Measurements from ENCODE around the gene ADIPOR2. TPM values are rescaled to one million over a fixed set of nuclear protein-coding genes. Genes with fewer than 3 reads are reported as not detected.

ADIPOR2 gene
- total and polyA plus RNA-seq, 4 donors = 26.6 to 68.3 (median 41.7) TPM

GRCh38 chr12:1716215-1716862 lies 25.5 kb downstream of the ADIPOR2 start:
- no peak for DNase-seq (ENCODE audit: low spot score)
- WGBS = 53% methylated on average over 3 of the region's 3 CpGs
- H3K9me3 ChIP-seq (ENCODE audit: control insufficient read depth in 4 of 4, low read length in 3 of 4) = no peaks in the 10 kb centered on the region
- H3K4me3 ChIP-seq (ENCODE audit: low read depth in 1 of 3, low read length in 3 of 3) = no peak overlapping the region
- H3K9ac ChIP-seq (ENCODE audit: low read depth in 1 of 2, low read length in 2 of 2) = no peak overlapping the region
- no peaks in the 10 kb centered on the region for H3K27me3 ChIP-seq (ENCODE audit: control insufficient read depth in 4 of 4, insufficient read depth in 4 of 4, low read length in 3 of 4)
- TF ChIP-seq FOXA2 (IDR thresholded peaks at IDR 0.05) (no peak), GABPA (IDR thresholded peaks at IDR 0.05 in 1 of 2, conservative IDR thresholded peaks at IDR 0.05 in 1 of 2) (no peak), CTCF (IDR thresholded peaks at IDR 0.05; ENCODE audit: low read depth, low read length, missing input control) (no peak), HNF4G (IDR thresholded peaks at IDR 0.05) (no peak), RXRA (IDR thresholded peaks at IDR 0.05) (no peak), JUND (IDR thresholded peaks at IDR 0.05) (no peak), TAF1 (conservative IDR thresholded peaks at IDR 0.05) (no peak), FOXA1 (IDR thresholded peaks at IDR 0.05) (no peak), NR2F2 (IDR thresholded peaks at IDR 0.05) (no peak), RAD21 (IDR thresholded peaks at IDR 0.05) (no peak), YY1 (IDR thresholded peaks at IDR 0.05) (no peak), ATF3 (IDR thresholded peaks at IDR 0.05) (no peak), REST (IDR thresholded peaks at IDR 0.05) (no peak)
- H3K27ac ChIP-seq (ENCODE audit: low read depth in 1 of 2, low read length in 2 of 2) = peak overlapping the region; percentile 8 to 45
- H3K36me3 ChIP-seq (ENCODE audit: control insufficient read depth in 4 of 4, insufficient read depth in 3 of 4, low read depth in 1 of 4, low read length in 3 of 4) = no peaks in the 10 kb centered on the region
- peaks cover 9 to 85% (median 58%) of the 10 kb centered on the region in 4 donors for H3K4me1 ChIP-seq (ENCODE audit: control insufficient read depth in 4 of 4, insufficient read depth in 4 of 4, low read length in 3 of 4)

- no peak overlapping the region for H3K9ac ChIP-seq (ENCODE audit: low read depth in 1 of 2, low read length in 2 of 2)
- no peaks in the 10 kb centered on the region for H3K9me3 ChIP-seq (ENCODE audit: control insufficient read depth in 4 of 4, low read length in 3 of 4)
- no peak overlapping the region for H3K27ac ChIP-seq (ENCODE audit: low read depth in 1 of 2, low read length in 2 of 2)
- no peak for DNase-seq (ENCODE audit: low spot score)
- no peaks in the 10 kb centered on the region for H3K36me3 ChIP-seq (ENCODE audit: control insufficient read depth in 4 of 4, insufficient read depth in 3 of 4, low read depth in 1 of 4, low read length in 3 of 4)
- no peak overlapping the region for H3K4me3 ChIP-seq (ENCODE audit: low read depth in 1 of 3, low read length in 3 of 3)
- peaks cover 9 to 84% (median 56%) of the 10 kb centered on the region in 4 donors for H3K4me1 ChIP-seq (ENCODE audit: control insufficient read depth in 4 of 4, insufficient read depth in 4 of 4, low read length in 3 of 4)
- TF ChIP-seq SP1 (IDR thresholded peaks at IDR 0.05) (no peak), JUND (IDR thresholded peaks at IDR 0.05) (no peak), EGR1 (IDR thresholded peaks at IDR 0.05; ENCODE audit: low read depth in 2 of 2) (no peak), GABPA (IDR thresholded peaks at IDR 0.05 in 1 of 2, conservative IDR thresholded peaks at IDR 0.05 in 1 of 2) (no peak), YY1 (IDR thresholded peaks at IDR 0.05) (no peak), RXRA (IDR thresholded peaks at IDR 0.05) (no peak), CTCF (IDR thresholded peaks at IDR 0.05; ENCODE audit: low read depth, low read length, missing input control) (no peak), HNF4A (conservative IDR thresholded peaks at IDR 0.05) (no peak), RAD21 (IDR thresholded peaks at IDR 0.05) (no peak), ATF3 (IDR thresholded peaks at IDR 0.05) (no peak), NR2F2 (IDR thresholded peaks at IDR 0.05) (no peak), FOXA1 (IDR thresholded peaks at IDR 0.05) (no peak), HNF4G (IDR thresholded peaks at IDR 0.05) (no peak)
- H3K27me3 ChIP-seq (ENCODE audit: control insufficient read depth in 4 of 4, insufficient read depth in 4 of 4, low read length in 3 of 4) = no peaks in the 10 kb centered on the region
Measured at GRCh38 chr12:1716911-1717310, 26.0 kb downstream of the ADIPOR2 start.
